HepG2 (cell line): ENCODE measurements around the gene ZSCAN1. TPM values are rescaled to one million over a fixed set of nuclear protein-coding genes. Genes with fewer than 3 reads are reported as not detected.

Experiments
- ARID5B ChIP-seq: IDR thresholded peaks from 2 replicates; pipeline ENCODE4 v1.4.0; 2020; ENCODE audit warnings: mild to moderate bottlenecking, missing genetic modification reagents
- JARID2 ChIP-seq: sonication (generic); formaldehyde crosslinking; IDR thresholded peaks from 2 replicates; pipeline ENCODE4 v1.8.1; 2023; ENCODE audit warnings: missing genetic modification reagents, inconsistent platforms; ENCODE audit not compliant: insufficient replicate concordance
- KLF16 ChIP-seq, 2 experiments: sonication (generic) in 1 of 2; formaldehyde crosslinking in 1 of 2; IDR thresholded peaks; 2 replicates each; pipeline versions ENCODE4 v1.6.1 to v1.8.0; 2016 to 2023; ENCODE audit warnings: missing genetic modification reagents in 2 of 2, missing compliant biosample characterization in 1 of 2
- MAZ ChIP-seq, 2 experiments: sonication (generic) in 1 of 2; formaldehyde crosslinking in 1 of 2; IDR thresholded peaks; 2 replicates each; pipeline versions ENCODE4 v1.5.0 to v1.6.1; 2012 to 2020; ENCODE audit warnings: low read depth in 2 of 2, mild to moderate bottlenecking in 2 of 2, borderline replicate concordance in 1 of 2, improper control_type of control experiment in 1 of 2, low read length in 1 of 2, missing genetic modification reagents in 1 of 2, moderate library complexity in 1 of 2
- MNT ChIP-seq: fragments of 450-650 bp; IDR thresholded peaks from 2 replicates; pipeline ENCODE4 v1.6.1; 2016
- MTF2 ChIP-seq: sonication (generic); formaldehyde crosslinking; IDR thresholded peaks from 2 replicates; pipeline ENCODE4 v1.5.0; 2020; ENCODE audit warnings: missing genetic modification reagents, borderline replicate concordance
- PRDM15 ChIP-seq: sonication (generic); formaldehyde crosslinking; IDR thresholded peaks from 2 replicates; pipeline ENCODE4 v1.4.0; 2020; ENCODE audit warnings: missing genetic modification reagents
- PRPF4 ChIP-seq: fragments of 200-400 bp; formaldehyde crosslinking; IDR thresholded peaks from 2 replicates; pipeline ENCODE4 v1.6.1; 2016; ENCODE audit warnings: low read length, low read depth; ENCODE audit not compliant: poor library complexity, severe bottlenecking
- RBM39 ChIP-seq: fragments of 200-400 bp; formaldehyde crosslinking; IDR thresholded peaks from one replicate; pipeline ENCODE4 v1.6.1; 2018; ENCODE audit warnings: antibody characterized with exemption, mild to moderate bottlenecking, low read depth, low read length; ENCODE audit not compliant: poor library complexity, severe bottlenecking
- SMAD1 ChIP-seq: sonication (generic); formaldehyde crosslinking; IDR thresholded peaks from 2 replicates; pipeline ENCODE4 v1.4.0; 2020; ENCODE audit warnings: missing genetic modification reagents, low read depth, mild to moderate bottlenecking, borderline replicate concordance
- ZBTB3 ChIP-seq: sonication (generic); formaldehyde crosslinking; IDR thresholded peaks from 2 replicates; pipeline ENCODE4 v1.4.0; 2020; ENCODE audit warnings: low read depth, mild to moderate bottlenecking, moderate library complexity, missing genetic modification reagents, borderline replicate concordance
- ZBTB43 ChIP-seq: sonication (generic); formaldehyde crosslinking; conservative IDR thresholded peaks from 2 replicates; pipeline ENCODE4 v1.4.0; 2020; ENCODE audit warnings: missing genetic modification reagents
- ZMYM4 ChIP-seq: sonication (generic); formaldehyde crosslinking; IDR thresholded peaks from 2 replicates; pipeline ENCODE4 v1.8.1; 2023; ENCODE audit warnings: mild to moderate bottlenecking, missing genetic modification reagents
- ZNF3 ChIP-seq: IDR thresholded peaks from 2 replicates; pipeline ENCODE4 v1.7.0; 2017; ENCODE audit warnings: inconsistent platforms
- ZNF333 ChIP-seq: sonication (generic); formaldehyde crosslinking; IDR thresholded peaks from 2 replicates; pipeline ENCODE4 v1.4.0; 2020; ENCODE audit warnings: mild to moderate bottlenecking, missing genetic modification reagents, borderline replicate concordance
- ZNF343 ChIP-seq: sonication (generic); formaldehyde crosslinking; IDR thresholded peaks from 2 replicates; pipeline ENCODE4 v1.4.0; 2020; ENCODE audit warnings: mild to moderate bottlenecking, missing genetic modification reagents
- ZNF567 ChIP-seq: sonication (generic); formaldehyde crosslinking; IDR thresholded peaks from 2 replicates; pipeline ENCODE4 v1.8.1; 2023; ENCODE audit warnings: mild to moderate bottlenecking, missing genetic modification reagents, borderline replicate concordance
- ZNF605 ChIP-seq: sonication (generic); formaldehyde crosslinking; IDR thresholded peaks from 2 replicates; pipeline ENCODE4 v1.8.0; 2022; ENCODE audit warnings: mild to moderate bottlenecking, missing genetic modification reagents
- ZNF891 ChIP-seq: sonication (generic); formaldehyde crosslinking; IDR thresholded peaks from 2 replicates; pipeline ENCODE4 v1.5.0; 2020; ENCODE audit warnings: mild to moderate bottlenecking, missing genetic modification reagents
- polyA plus RNA-seq, 8 experiments: library from polyadenylated mRNA; depleted of rRNA in 3 of 8; stranded (reverse) in 7 of 8; unstranded in 1 of 8; fragments of >200 nt; fragmentation: Illumina TruSeq in 4 of 8; extraction: Trizol in 4 of 8; gene quantifications; 2 replicates each; pipeline versions ENCODE4 v1.2.1 to v1.2.3, GENCODE V29; 2011 to 2016; ENCODE audit warnings: low read depth in 4 of 8, missing spikeins in 1 of 8, mixed read lengths in 1 of 8; ENCODE audit not compliant: insufficient read depth in 1 of 8
- total RNA-seq, 5 experiments: library from RNA; depleted of rRNA; stranded (reverse); fragments of >200 nt; fragmentation: Illumina TruSeq; extraction: Trizol; gene quantifications; 2 replicates each; pipeline ENCODE4 v1.2.3, GENCODE V29; 2016; ENCODE audit warnings: low read depth in 1 of 5

The ZSCAN1 gene
- total and polyA plus RNA-seq, 2 of the 13 experiments (the other 11 are each of a cell fraction or from before 2014, with no cell fraction given) = not detected

GRCh38 chr19:58038688-58039204 is 4.9 kb downstream of the ZSCAN1 start (continued):
- TF ChIP-seq JARID2 (CRISPR knock-in tag) (no peak), ZNF343 (no peak), ZNF891 (CRISPR knock-in tag) (no peak), ZNF3 (no peak), PRDM15 (CRISPR knock-in tag) (no peak), MNT (no peak), RBM39 (no peak), MAZ (IDR thresholded peaks at IDR 0.05; ENCODE audit: borderline replicate concordance, low read depth, low read length) (no peak), MAZ (CRISPR knock-in tag; IDR thresholded peaks at IDR 0.05; ENCODE audit: low read depth) (no peak; the same call in 1 of the 2 replicates), ZBTB43 (CRISPR knock-in tag) (no peak), ZNF333 (CRISPR knock-in tag) (no peak), PRPF4 (no peak), ZMYM4 (CRISPR knock-in tag) (peak; percentile 35; the same call in 1 of the 2 replicates), SMAD1 (CRISPR knock-in tag) (no peak), KLF16 (CRISPR knock-in tag; IDR thresholded peaks at IDR 0.05) (peak in 1 of 2 experiments; percentile 64; a peak in 2 of 4 replicates), ZBTB3 (no peak), ZNF605 (CRISPR knock-in tag) (no peak), ARID5B (CRISPR knock-in tag) (no peak), MTF2 (CRISPR knock-in tag) (no peak), ZNF567 (CRISPR knock-in tag) (no peak)
